GM21526 (cell line): ENCODE results near the gene NGEF.
"Not testable (repeated sequence)": the region's sequence is repeated elsewhere in the genome, so short reads cannot be mapped to it uniquely, and the experiment has no call there.

Experiments
- ATAC-seq: cut with Tn5 transposase; IDR thresholded peaks from one replicate; pipeline ENCODE4 v1.9.1; 2021; ENCODE audit warnings: moderate library complexity; ENCODE audit not compliant: unreplicated experiment, low FRiP score

Gene NGEF

GRCh38 chr2:232930059-232930400 lies 83.0 kb downstream of the NGEF start:
- no peak for ATAC-seq

- ATAC-seq, result no peak
Measured at GRCh38 chr2:232929303-232930058, 83.6 kb downstream of the NGEF start.

- ATAC-seq, result no peak
Measured at GRCh38 chr2:232928551-232929302, 84.3 kb downstream of the NGEF start.

- ATAC-seq, result no peak
Measured at GRCh38 chr2:232927793-232928550, 85.1 kb downstream of the NGEF start.

GRCh38 chr2:232927032-232927792 lies 85.8 kb downstream of the NGEF start:
- no peak for ATAC-seq

GRCh38 chr2:232926431-232926939 lies 86.6 kb downstream of the NGEF start:
- ATAC-seq, result no peak

- no peak for ATAC-seq
Measured at GRCh38 chr2:232925821-232926156, 87.3 kb downstream of the NGEF start.

GRCh38 chr2:232925153-232925820 lies 87.8 kb downstream of the NGEF start:
- ATAC-seq, result no peak

- no peak for ATAC-seq
Measured at GRCh38 chr2:232924433-232924832, 88.6 kb downstream of the NGEF start.

GRCh38 chr2:232920760-232921159 lies 92.3 kb downstream of the NGEF start:
- no peak for ATAC-seq

GRCh38 chr2:232920055-232920454 lies 93.0 kb downstream of the NGEF start:
- ATAC-seq, result no peak

- no peak for ATAC-seq
Measured at GRCh38 chr2:232919141-232919540, 93.9 kb downstream of the NGEF start.

GRCh38 chr2:232913903-232914302 lies 99.2 kb downstream of the NGEF start:
- ATAC-seq, result no peak

GRCh38 chr2:232911712-232912277 lies 101.3 kb downstream of the NGEF start:
- no peak for ATAC-seq

GRCh38 chr2:232910376-232910775 lies 102.7 kb downstream of the NGEF start:
- no peak for ATAC-seq

GRCh38 chr2:232908695-232909094 lies 104.4 kb downstream of the NGEF start:
- no peak for ATAC-seq

GRCh38 chr2:232907718-232908085 lies 105.4 kb downstream of the NGEF start:
- ATAC-seq, result not testable (repeated sequence)

- ATAC-seq, result not testable (repeated sequence)
Measured at GRCh38 chr2:232906867-232907717, 106.0 kb downstream of the NGEF start.

GRCh38 chr2:232903989-232904388 lies 109.1 kb downstream of the NGEF start:
- ATAC-seq, result no peak
